Lung (tissue), 12 donors: Measurements from ENCODE around the gene VPS33B. TPM values are rescaled to one million over a fixed set of nuclear protein-coding genes. Genes with fewer than 3 reads are reported as not detected.

ENCODE experiments used
- ATAC-seq: fragments of 200-7000 bp; cut with Tn5 transposase; one replicate; pipeline ENCODE4 v1.9.1; 2020; ENCODE audit warnings: moderate number of reproducible peaks; ENCODE audit not compliant: insufficient read depth, low FRiP score
- DNase-seq, 3 donors: peaks; one replicate each; pipeline ENCODE4 v3.0.0-alpha.2; 2013 to 2017
- H3K27ac ChIP-seq, 2 donors: one replicate each; pipeline ENCODE4 v1.5.1; 2013; ENCODE audit warnings: mild to moderate bottlenecking in 2 of 2, moderate library complexity in 2 of 2, control low read depth in 1 of 2, inconsistent platforms in 1 of 2, low read depth in 1 of 2, low read length in 1 of 2
- H3K27me3 ChIP-seq, 3 donors: one replicate each; pipeline ENCODE4 v1.5.1; 2013; ENCODE audit warnings: low read length in 2 of 3; ENCODE audit not compliant: control insufficient read depth in 3 of 3, insufficient read depth in 3 of 3
- H3K36me3 ChIP-seq, 4 donors: one replicate each; pipeline ENCODE4 v1.5.1; 2013; ENCODE audit warnings: low read length in 4 of 4, mild to moderate bottlenecking in 1 of 4, moderate library complexity in 1 of 4; ENCODE audit not compliant: control insufficient read depth in 4 of 4, insufficient read depth in 4 of 4
- H3K4me1 ChIP-seq, 5 donors: one replicate each; pipeline ENCODE4 v1.5.1; 2013; ENCODE audit warnings: low read length in 5 of 5, mild to moderate bottlenecking in 2 of 5, moderate library complexity in 1 of 5; ENCODE audit not compliant: control insufficient read depth in 5 of 5, insufficient read depth in 5 of 5
- H3K4me3 ChIP-seq: one replicate; pipeline ENCODE4 v1.5.1; 2013; ENCODE audit warnings: mild to moderate bottlenecking, control low read depth, moderate library complexity
- H3K9ac ChIP-seq, 2 donors: one replicate each; pipeline ENCODE4 v1.5.1; 2013; ENCODE audit warnings: low read length in 2 of 2, control low read depth in 1 of 2; ENCODE audit not compliant: insufficient read depth in 1 of 2
- H3K9me3 ChIP-seq, 4 donors: one replicate each; pipeline ENCODE4 v1.5.1; 2013; ENCODE audit warnings: low read length in 3 of 4, mild to moderate bottlenecking in 1 of 4, moderate library complexity in 1 of 4; ENCODE audit not compliant: control insufficient read depth in 4 of 4, insufficient read depth in 3 of 4
- CTCF ChIP-seq: IDR thresholded peaks from 2 replicates; pipeline ENCODE4 v1.5.1; 2012; ENCODE audit warnings: mild to moderate bottlenecking; ENCODE audit errors: control extremely low read depth, extremely low read depth
- WGBS, 2 donors: extraction: QIAGEN DNeasy Blood & Tissue Kit; methylation state at CpG; one replicate each; pipeline ENCODE4 v1.1.7; 2013; 5-methylcytosine and 5-hydroxymethylcytosine counted together
- polyA plus RNA-seq, 2 donors: library from polyadenylated mRNA; stranded (reverse); fragments of 200-250 nt; gene quantifications; one replicate each; pipeline ENCODE4 v1.2.1, GENCODE V29; 2013
- total RNA-seq, 2 donors: library from RNA; depleted of rRNA in 1 of 2; stranded (reverse); fragments of >200 nt in 1 of 2; gene quantifications; one replicate each; pipeline ENCODE4 v1.2.1, GENCODE V29; 2014 to 2021
- donor health status: control.
- donor health status: control.
- donor health status: Bipolar disorder and iron deficiency.
- donor health status: healthy.
- donor health status: DM: yes; HTN: yes; CAD: no.

Gene VPS33B
- total and polyA plus RNA-seq, 4 donors, result 6.5 to 20.7 (median 12.8) TPM

DNA sequence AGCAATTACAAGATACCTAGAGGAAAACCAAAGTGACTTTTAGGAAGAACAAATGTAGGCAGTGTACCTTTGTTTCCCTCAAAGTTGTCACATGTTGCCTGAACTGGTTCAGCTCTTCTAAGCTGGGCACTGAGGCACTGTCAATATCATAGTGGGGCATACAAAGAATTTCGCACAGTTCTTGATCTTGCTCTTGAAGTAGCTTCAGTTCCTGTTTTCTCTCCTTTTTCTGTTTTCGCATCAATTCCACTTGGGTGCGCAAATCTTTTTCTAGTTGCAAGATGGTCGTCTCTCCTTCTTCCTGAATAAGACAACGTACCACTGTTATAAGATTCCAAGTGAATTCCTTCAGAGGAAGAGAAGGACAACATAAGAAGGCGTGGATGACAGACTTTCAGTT lies 40.7 kb downstream of the VPS33B start:
- WGBS, 2 donors, result 89 to 91% methylated on average over 6 of the region's 6 CpGs
- TF ChIP-seq CTCF, result no peak
- no peaks in the 10 kb centered on the region for H3K27me3 ChIP-seq
- no peak overlapping the region for H3K27ac ChIP-seq
- H3K4me3 ChIP-seq, result no peak overlapping the region
- H3K9me3 ChIP-seq, result no peaks in the 10 kb centered on the region
- H3K36me3 ChIP-seq, result peaks cover 1 to 28% (median 11%) of the 10 kb centered on the region in 4 donors
- DNase-seq (no peak), ATAC-seq (no peak)
- H3K9ac ChIP-seq, result no peak overlapping the region
- H3K4me1 ChIP-seq, result no peaks in the 10 kb centered on the region

DNA sequence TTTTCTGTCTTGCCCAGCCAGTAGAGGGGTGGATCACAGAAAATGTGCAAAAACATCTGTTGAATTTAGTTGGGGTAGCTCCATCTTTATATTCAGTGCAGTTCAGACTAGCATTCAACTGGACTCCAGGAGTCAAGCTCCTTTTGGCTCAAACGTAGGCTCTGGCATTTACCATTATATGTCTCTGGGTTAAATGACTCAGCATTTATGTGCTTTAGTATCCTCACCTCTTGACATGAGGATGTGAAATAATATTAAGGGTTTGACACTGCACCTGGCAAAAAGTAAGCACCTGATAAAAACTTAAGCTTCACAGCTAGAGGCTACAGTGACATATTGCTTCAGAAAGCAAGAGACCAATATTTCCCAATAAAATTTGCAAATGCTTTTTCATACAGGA lies 42.8 kb downstream of the VPS33B start:
- no peak for DNase-seq
- H3K27me3 ChIP-seq, result no peaks in the 10 kb centered on the region
- H3K27ac ChIP-seq, result no peak overlapping the region
- 63 to 84% methylated on average over 1 of the region's 1 CpG for WGBS, 2 donors
- H3K4me1 ChIP-seq, result no peaks in the 10 kb centered on the region
- ATAC-seq, result no peak
- TF ChIP-seq CTCF, result no peak
- H3K9me3 ChIP-seq, result no peaks in the 10 kb centered on the region
- peaks cover 1 to 33% (median 17%) of the 10 kb centered on the region in 4 donors for H3K36me3 ChIP-seq
- no peak overlapping the region for H3K4me3 ChIP-seq
- H3K9ac ChIP-seq, result no peak overlapping the region

DNA sequence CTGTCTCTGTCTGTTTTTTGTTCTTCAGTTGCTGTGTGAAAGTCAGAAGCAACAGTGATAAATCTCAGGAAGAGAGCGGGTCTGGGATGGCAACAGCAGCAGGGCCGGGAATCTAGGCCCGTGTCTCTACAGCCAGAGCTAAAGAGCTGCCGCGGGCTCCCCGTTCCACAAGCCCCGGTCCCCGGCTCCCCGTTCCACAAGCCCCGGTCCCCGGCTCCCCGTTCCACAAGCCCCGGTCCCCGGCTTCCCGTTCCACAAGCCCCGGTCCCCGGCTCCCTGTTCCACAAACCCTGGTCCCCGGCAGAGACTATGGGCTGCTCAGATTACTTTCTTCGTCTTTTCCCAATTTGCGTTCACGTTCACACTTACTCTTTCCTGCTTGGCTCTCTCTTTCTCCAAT lies 48.2 kb downstream of the VPS33B start:
- Histone ChIP-seq H3K4me3 (no peak overlapping the region), H3K27ac (no peak overlapping the region), H3K27me3 (no peaks in the 10 kb centered on the region), H3K9ac (no peak overlapping the region), H3K4me1 (no peaks in the 10 kb centered on the region), H3K36me3 (peaks cover 0 to 24% (median 6%) of the 10 kb centered on the region in 4 donors), H3K9me3 (no peaks in the 10 kb centered on the region)
- WGBS, 2 donors, result 94 to 96% methylated on average over 21 of the region's 21 CpGs
- TF ChIP-seq CTCF, result no peak
- ATAC-seq (no peak), DNase-seq (no peak)

GRCh38 chr15:90972133-90972532 lies 50.3 kb downstream of the VPS33B start:
- Histone ChIP-seq H3K27me3 (no peaks in the 10 kb centered on the region), H3K27ac (no peak overlapping the region), H3K4me1 (no peaks in the 10 kb centered on the region), H3K36me3 (peaks cover 0 to 39% (median 13%) of the 10 kb centered on the region in 4 donors), H3K9ac (no peak overlapping the region), H3K4me3 (no peak overlapping the region), H3K9me3 (no peaks in the 10 kb centered on the region)
- TF ChIP-seq CTCF, result no peak
- no peak for DNase-seq
- ATAC-seq, result no peak
- WGBS, 2 donors, result 96 to 97% methylated on average over 5 of the region's 5 CpGs
